WTC11 (cell line): ENCODE measurements around the gene FMNL2. TPM values are rescaled to one million over a fixed set of nuclear protein-coding genes. Genes with fewer than 3 reads are reported as not detected.

Experiments used
- ATAC-seq: fragments of 200-7000 bp; cut with Tn5 transposase; 2 replicates; pipeline ENCODE4 v1.10.0; 2021; ENCODE audit warnings: mild to moderate bottlenecking, moderate library complexity
- CTCF ChIA-PET: fragments of 300-600 bp; sonication (Branson Sonifier 250); formaldehyde crosslinking; loops from one replicate; lab custom pipeline; 2021; ENCODE audit warnings: antibody characterized with exemption; lab: Charles Lee
- POLR2A ChIA-PET: fragments of 350-600 bp; sonication (Branson Sonifier 250); formaldehyde crosslinking; loops from one replicate; lab custom pipeline; 2021; ENCODE audit warnings: antibody characterized with exemption; lab: Charles Lee
- DNase-seq: peaks from one replicate; pipeline ENCODE4 v3.0.0; 2021; ENCODE audit warnings: low spot score
- H3K27ac Mint-ChIP-seq: 2 replicates; pipeline ENCODE4 v1.8.0; 2021; ENCODE audit warnings: mixed read lengths
- H3K27me3 Mint-ChIP-seq: 2 replicates; pipeline ENCODE4 v1.8.0; 2021; ENCODE audit warnings: low read depth, mild to moderate bottlenecking, moderate library complexity, mixed read lengths
- H3K36me3 Mint-ChIP-seq: 2 replicates; pipeline ENCODE4 v1.8.0; 2021; ENCODE audit warnings: mixed read lengths
- H3K4me1 Mint-ChIP-seq: 2 replicates; pipeline ENCODE4 v1.8.0; 2022; ENCODE audit warnings: mixed read lengths
- H3K4me3 Mint-ChIP-seq: 2 replicates; pipeline ENCODE4 v1.8.0; 2021; ENCODE audit warnings: mild to moderate bottlenecking, moderate library complexity, mixed read lengths
- H3K9me3 Mint-ChIP-seq: 2 replicates; pipeline ENCODE4 v1.8.0; 2021; ENCODE audit warnings: mixed read lengths
- ATF1 ChIP-seq: sonication (generic); formaldehyde crosslinking; IDR thresholded peaks from 2 replicates; pipeline ENCODE4 v1.8.1; 2023; ENCODE audit warnings: mild to moderate bottlenecking, moderate library complexity, missing genetic modification reagents
- ATF6 ChIP-seq: sonication (generic); formaldehyde crosslinking; IDR thresholded peaks from 2 replicates; pipeline ENCODE4 v1.8.1; 2023; ENCODE audit warnings: mild to moderate bottlenecking, missing genetic modification reagents
- EMX1 ChIP-seq: fragments of 250-450 bp; sonication (Bioruptor Pico); IDR thresholded peaks from 2 replicates; pipeline ENCODE4 v1.8.0; 2021; ENCODE audit warnings: mild to moderate bottlenecking
- ETV6 ChIP-seq: sonication (generic); formaldehyde crosslinking; IDR thresholded peaks from 2 replicates; pipeline ENCODE4 v1.8.1; 2022; ENCODE audit warnings: mild to moderate bottlenecking, missing genetic modification reagents
- FOXP1 ChIP-seq: sonication (generic); formaldehyde crosslinking; IDR thresholded peaks from 2 replicates; pipeline ENCODE4 v1.8.0; 2022; ENCODE audit warnings: missing genetic modification reagents, mild to moderate bottlenecking, moderate library complexity, borderline replicate concordance
- NFE2L1 ChIP-seq: sonication (generic); formaldehyde crosslinking; IDR thresholded peaks from 2 replicates; pipeline ENCODE4 v1.8.1; 2023; ENCODE audit warnings: missing genetic modification reagents
- PRRX2 ChIP-seq: fragments of 250-450 bp; sonication (Bioruptor Pico); IDR thresholded peaks from 2 replicates; pipeline ENCODE4 v1.8.0; 2021; ENCODE audit warnings: mild to moderate bottlenecking
- SOX15 ChIP-seq: fragments of 250-450 bp; sonication (Bioruptor Pico); IDR thresholded peaks from 2 replicates; pipeline ENCODE4 v1.9.0; 2021; ENCODE audit warnings: mild to moderate bottlenecking
- TP53 ChIP-seq: sonication (generic); formaldehyde crosslinking; IDR thresholded peaks from 2 replicates; pipeline ENCODE4 v1.8.1; 2023; ENCODE audit warnings: mild to moderate bottlenecking, missing genetic modification reagents
- ZNF219 ChIP-seq: sonication (generic); formaldehyde crosslinking; IDR thresholded peaks from 2 replicates; pipeline ENCODE4 v1.8.0; 2023; ENCODE audit warnings: missing genetic modification reagents, mild to moderate bottlenecking, borderline replicate concordance
- ZNF263 ChIP-seq: sonication (generic); formaldehyde crosslinking; IDR thresholded peaks from 2 replicates; pipeline ENCODE4 v1.8.1; 2022; ENCODE audit warnings: low read depth, mild to moderate bottlenecking, moderate library complexity, missing genetic modification reagents
- ZNF317 ChIP-seq: sonication (generic); formaldehyde crosslinking; IDR thresholded peaks from 2 replicates; pipeline ENCODE4 v1.8.1; 2023; ENCODE audit warnings: low read depth, mild to moderate bottlenecking, moderate library complexity, missing genetic modification reagents, borderline replicate concordance
- total RNA-seq: library from RNA; stranded (reverse); gene quantifications from 3 replicates; pipeline ENCODE4 v1.2.3, GENCODE V29; 2021
- TF ChIP-seq, protein P1 (sequence below): sonication (generic); formaldehyde crosslinking; IDR thresholded peaks from 2 replicates; pipeline ENCODE4 v1.8.1; 2023; ENCODE audit warnings: mild to moderate bottlenecking, moderate library complexity, missing genetic modification reagents
- TF ChIP-seq, protein P2 (sequence below): sonication (generic); formaldehyde crosslinking; IDR thresholded peaks from 2 replicates; pipeline ENCODE4 v1.8.0; 2022; ENCODE audit warnings: mild to moderate bottlenecking, missing genetic modification reagents
- TF ChIP-seq, protein P3 (sequence below): fragments of 250-450 bp; sonication (Bioruptor Pico); IDR thresholded peaks from 2 replicates; pipeline ENCODE4 v1.8.0; 2021; ENCODE audit warnings: mild to moderate bottlenecking
- TF ChIP-seq, protein P4 (sequence below): fragments of 200-600 bp; IDR thresholded peaks from 2 replicates; pipeline ENCODE4 v1.8.0; 2022; ENCODE audit warnings: antibody characterized with exemption
- TF ChIP-seq, protein P5 (sequence below): sonication (generic); formaldehyde crosslinking; conservative IDR thresholded peaks from 2 replicates; pipeline ENCODE4 v1.8.1; 2022; ENCODE audit warnings: mild to moderate bottlenecking, missing genetic modification reagents

Gene FMNL2
- total RNA-seq, 1 experiment from 2014 or later = 43.0 TPM

DNA sequence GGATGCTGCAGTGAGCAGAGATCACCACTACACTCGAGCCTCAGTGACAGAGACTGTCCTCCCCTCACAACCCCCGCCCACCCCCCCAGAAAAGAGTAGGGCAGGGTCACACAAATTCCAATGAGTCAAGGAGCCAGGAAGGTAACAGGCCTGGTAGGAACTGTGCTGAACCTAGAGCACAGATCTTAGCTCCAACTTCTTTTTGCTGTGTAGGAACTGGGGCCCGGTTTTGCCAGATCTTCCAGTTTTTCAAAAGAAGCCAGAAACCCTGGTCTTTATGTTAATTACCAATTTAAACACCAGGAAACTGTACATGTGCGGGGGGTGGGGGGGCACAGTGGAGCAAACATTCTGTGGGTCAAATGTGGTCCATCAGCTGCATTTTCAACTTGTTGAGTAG lies 311.3 kb downstream of the FMNL2 start (continued):
- TF ChIP-seq, protein P1, sequence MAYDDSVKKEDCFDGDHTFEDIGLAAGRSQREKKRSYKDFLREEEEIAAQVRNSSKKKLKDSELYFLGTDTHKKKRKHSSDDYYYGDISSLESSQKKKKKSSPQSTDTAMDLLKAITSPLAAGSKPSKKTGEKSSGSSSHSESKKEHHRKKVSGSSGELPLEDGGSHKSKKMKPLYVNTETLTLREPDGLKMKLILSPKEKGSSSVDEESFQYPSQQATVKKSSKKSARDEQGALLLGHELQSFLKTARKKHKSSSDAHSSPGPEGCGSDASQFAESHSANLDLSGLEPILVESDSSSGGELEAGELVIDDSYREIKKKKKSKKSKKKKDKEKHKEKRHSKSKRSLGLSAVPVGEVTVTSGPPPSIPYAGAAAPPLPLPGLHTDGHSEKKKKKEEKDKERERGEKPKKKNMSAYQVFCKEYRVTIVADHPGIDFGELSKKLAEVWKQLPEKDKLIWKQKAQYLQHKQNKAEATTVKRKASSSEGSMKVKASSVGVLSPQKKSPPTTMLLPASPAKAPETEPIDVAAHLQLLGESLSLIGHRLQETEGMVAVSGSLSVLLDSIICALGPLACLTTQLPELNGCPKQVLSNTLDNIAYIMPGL (CRISPR knock-in tag) = no peak
- TF ChIP-seq EMX1 (CRISPR knock-in tag) = no peak
- TF ChIP-seq ETV6 (CRISPR knock-in tag) = no peak
- TF ChIP-seq, protein P2, sequence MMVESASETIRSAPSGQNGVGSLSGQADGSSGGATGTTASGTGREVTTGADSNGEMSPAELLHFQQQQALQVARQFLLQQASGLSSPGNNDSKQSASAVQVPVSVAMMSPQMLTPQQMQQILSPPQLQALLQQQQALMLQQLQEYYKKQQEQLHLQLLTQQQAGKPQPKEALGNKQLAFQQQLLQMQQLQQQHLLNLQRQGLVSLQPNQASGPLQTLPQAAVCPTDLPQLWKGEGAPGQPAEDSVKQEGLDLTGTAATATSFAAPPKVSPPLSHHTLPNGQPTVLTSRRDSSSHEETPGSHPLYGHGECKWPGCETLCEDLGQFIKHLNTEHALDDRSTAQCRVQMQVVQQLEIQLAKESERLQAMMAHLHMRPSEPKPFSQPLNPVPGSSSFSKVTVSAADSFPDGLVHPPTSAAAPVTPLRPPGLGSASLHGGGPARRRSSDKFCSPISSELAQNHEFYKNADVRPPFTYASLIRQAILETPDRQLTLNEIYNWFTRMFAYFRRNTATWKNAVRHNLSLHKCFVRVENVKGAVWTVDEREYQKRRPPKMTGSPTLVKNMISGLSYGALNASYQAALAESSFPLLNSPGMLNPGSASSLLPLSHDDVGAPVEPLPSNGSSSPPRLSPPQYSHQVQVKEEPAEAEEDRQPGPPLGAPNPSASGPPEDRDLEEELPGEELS (CRISPR knock-in tag) = no peak
- TF ChIP-seq, protein P3, sequence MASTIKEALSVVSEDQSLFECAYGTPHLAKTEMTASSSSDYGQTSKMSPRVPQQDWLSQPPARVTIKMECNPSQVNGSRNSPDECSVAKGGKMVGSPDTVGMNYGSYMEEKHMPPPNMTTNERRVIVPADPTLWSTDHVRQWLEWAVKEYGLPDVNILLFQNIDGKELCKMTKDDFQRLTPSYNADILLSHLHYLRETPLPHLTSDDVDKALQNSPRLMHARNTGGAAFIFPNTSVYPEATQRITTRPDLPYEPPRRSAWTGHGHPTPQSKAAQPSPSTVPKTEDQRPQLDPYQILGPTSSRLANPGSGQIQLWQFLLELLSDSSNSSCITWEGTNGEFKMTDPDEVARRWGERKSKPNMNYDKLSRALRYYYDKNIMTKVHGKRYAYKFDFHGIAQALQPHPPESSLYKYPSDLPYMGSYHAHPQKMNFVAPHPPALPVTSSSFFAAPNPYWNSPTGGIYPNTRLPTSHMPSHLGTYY (CRISPR knock-in tag) = no peak
- no peak for TF ChIP-seq ZNF317
- TF ChIP-seq, protein P4, sequence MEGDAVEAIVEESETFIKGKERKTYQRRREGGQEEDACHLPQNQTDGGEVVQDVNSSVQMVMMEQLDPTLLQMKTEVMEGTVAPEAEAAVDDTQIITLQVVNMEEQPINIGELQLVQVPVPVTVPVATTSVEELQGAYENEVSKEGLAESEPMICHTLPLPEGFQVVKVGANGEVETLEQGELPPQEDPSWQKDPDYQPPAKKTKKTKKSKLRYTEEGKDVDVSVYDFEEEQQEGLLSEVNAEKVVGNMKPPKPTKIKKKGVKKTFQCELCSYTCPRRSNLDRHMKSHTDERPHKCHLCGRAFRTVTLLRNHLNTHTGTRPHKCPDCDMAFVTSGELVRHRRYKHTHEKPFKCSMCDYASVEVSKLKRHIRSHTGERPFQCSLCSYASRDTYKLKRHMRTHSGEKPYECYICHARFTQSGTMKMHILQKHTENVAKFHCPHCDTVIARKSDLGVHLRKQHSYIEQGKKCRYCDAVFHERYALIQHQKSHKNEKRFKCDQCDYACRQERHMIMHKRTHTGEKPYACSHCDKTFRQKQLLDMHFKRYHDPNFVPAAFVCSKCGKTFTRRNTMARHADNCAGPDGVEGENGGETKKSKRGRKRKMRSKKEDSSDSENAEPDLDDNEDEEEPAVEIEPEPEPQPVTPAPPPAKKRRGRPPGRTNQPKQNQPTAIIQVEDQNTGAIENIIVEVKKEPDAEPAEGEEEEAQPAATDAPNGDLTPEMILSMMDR = no peak
- TF ChIP-seq ZNF219 = no peak
- no peak for TF ChIP-seq FOXP1
- TF ChIP-seq SOX15 (CRISPR knock-in tag) = no peak
- TF ChIP-seq ZNF263 (CRISPR knock-in tag) = no peak
- TF ChIP-seq TP53 (CRISPR knock-in tag) = no peak
- TF ChIP-seq PRRX2 = no peak
- TF ChIP-seq NFE2L1 (CRISPR knock-in tag) = no peak

GRCh38 chr2:152646775-152647174 lies 311.8 kb downstream of the FMNL2 start:
- ATAC-seq = no peak

More at GRCh38 chr2:152646775-152647174, 311.8 kb downstream of the FMNL2 start:
- Mint-ChIP-seq H3K27me3 (no peaks in the 10 kb centered on the region), H3K4me3 (no peak overlapping the region), H3K9me3 (no peaks in the 10 kb centered on the region), H3K4me1 (peaks cover 20% of the 10 kb centered on the region), H3K27ac (no peak overlapping the region), H3K36me3 (peaks cover 17% of the 10 kb centered on the region)
- DNase-seq = no peak
- ChIA-PET CTCF (interaction anchor here (0.6 to 3.7 kb wide), 4 partner anchors 11 to 621 kb away, joined by 3 to 37 read pairs (median 4); no protein-coding TSS in a partner anchor), POLR2A (no interaction called here)
- TF ChIP-seq, protein P5, sequence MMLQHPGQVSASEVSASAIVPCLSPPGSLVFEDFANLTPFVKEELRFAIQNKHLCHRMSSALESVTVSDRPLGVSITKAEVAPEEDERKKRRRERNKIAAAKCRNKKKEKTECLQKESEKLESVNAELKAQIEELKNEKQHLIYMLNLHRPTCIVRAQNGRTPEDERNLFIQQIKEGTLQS (CRISPR knock-in tag) = no peak
- TF ChIP-seq ATF1 (CRISPR knock-in tag) (no peak), ATF6 (CRISPR knock-in tag) (no peak)
